MCF 10A (cell line): Measurements from ENCODE around the gene TINAG. TPM values are rescaled to one million over a fixed set of nuclear protein-coding genes. Genes with fewer than 3 reads are reported as not detected.

Experiments
- Bru-seq: library from RNA; stranded (reverse); fragments of 400-500 nt; gene quantifications from one replicate; lab custom pipeline; 2021; lab: Mats Ljungman, UMichigan
- BruChase-seq, 2 experiments: library from RNA; stranded (reverse); fragments of 400-500 nt; gene quantifications; one replicate each; lab custom pipeline; 2021; lab: Mats Ljungman, UMichigan
- BruUV-seq: library from RNA; stranded (reverse); fragments of 400-500 nt; replicated peaks from 2 replicates; lab custom pipeline; 2021; lab: Mats Ljungman, UMichigan
- CTCF ChIA-PET: fragments of 300-600 bp; sonication (Branson Sonifier 250); formaldehyde crosslinking; extraction: SDS; loops from one replicate; lab custom pipeline; 2021; ENCODE audit warnings: antibody characterized with exemption, inconsistent platforms; lab: Yijun Ruan, JAX
- POLR2A ChIA-PET: fragments of 300-600, 350-650 bp; sonication (Branson Sonifier 250); formaldehyde crosslinking; extraction: SDS; loops from one replicate; lab custom pipeline; 2020; ENCODE audit warnings: antibody characterized with exemption, inconsistent platforms; lab: Yijun Ruan, JAX
- DNase-seq: peaks from one replicate; pipeline ENCODE4 v3.0.0-alpha.2; 2018; ENCODE audit not compliant: unreplicated experiment
- H3K27ac Mint-ChIP-seq: one replicate; pipeline ENCODE4 v1.8.0; 2022; ENCODE audit warnings: mild to moderate bottlenecking, low read depth, mixed read lengths; ENCODE audit not compliant: unreplicated experiment
- H3K27me3 Mint-ChIP-seq: one replicate; pipeline ENCODE4 v1.8.0; 2022; ENCODE audit warnings: mixed read lengths; ENCODE audit not compliant: insufficient read depth, unreplicated experiment
- H3K36me3 Mint-ChIP-seq: one replicate; pipeline ENCODE4 v1.8.0; 2022; ENCODE audit warnings: mild to moderate bottlenecking, moderate library complexity, mixed read lengths; ENCODE audit not compliant: insufficient read depth, unreplicated experiment
- H3K4me1 Mint-ChIP-seq: one replicate; pipeline ENCODE4 v1.8.0; 2022; ENCODE audit warnings: mixed read lengths; ENCODE audit not compliant: insufficient read depth, unreplicated experiment
- H3K4me3 Mint-ChIP-seq: one replicate; pipeline ENCODE4 v1.8.0; 2022; ENCODE audit warnings: mild to moderate bottlenecking, moderate library complexity, mixed read lengths; ENCODE audit not compliant: unreplicated experiment
- H3K9me3 Mint-ChIP-seq: one replicate; pipeline ENCODE4 v1.8.0; 2022; ENCODE audit warnings: mixed read lengths; ENCODE audit not compliant: unreplicated experiment
- intact Hi-C: fragments of 100-400 bp; cut with micrococcal nuclease; formaldehyde crosslinking; loops from 2 replicates; pipeline ENCODE4 v1.14.1; 2022
- long read RNA-seq: library from polyadenylated mRNA; stranded (forward); transcript quantifications from one replicate; pipeline ENCODE4 v2.0.0, GENCODE V29; 2022
- total RNA-seq: library from RNA; stranded (reverse); gene quantifications from 2 replicates; pipeline ENCODE4 v1.2.3, GENCODE V29; 2022
- TF ChIP-seq, protein P1 (sequence below): fragments of 200-600 bp; IDR thresholded peaks from one replicate; pipeline ENCODE4 v1.8.0; 2022; ENCODE audit warnings: antibody characterized with exemption, mild to moderate bottlenecking; ENCODE audit not compliant: unreplicated experiment

TINAG gene, protein sequence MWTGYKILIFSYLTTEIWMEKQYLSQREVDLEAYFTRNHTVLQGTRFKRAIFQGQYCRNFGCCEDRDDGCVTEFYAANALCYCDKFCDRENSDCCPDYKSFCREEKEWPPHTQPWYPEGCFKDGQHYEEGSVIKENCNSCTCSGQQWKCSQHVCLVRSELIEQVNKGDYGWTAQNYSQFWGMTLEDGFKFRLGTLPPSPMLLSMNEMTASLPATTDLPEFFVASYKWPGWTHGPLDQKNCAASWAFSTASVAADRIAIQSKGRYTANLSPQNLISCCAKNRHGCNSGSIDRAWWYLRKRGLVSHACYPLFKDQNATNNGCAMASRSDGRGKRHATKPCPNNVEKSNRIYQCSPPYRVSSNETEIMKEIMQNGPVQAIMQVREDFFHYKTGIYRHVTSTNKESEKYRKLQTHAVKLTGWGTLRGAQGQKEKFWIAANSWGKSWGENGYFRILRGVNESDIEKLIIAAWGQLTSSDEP
- total RNA-seq (not detected in 2 replicates), Bru-seq, nascent RNA (not detected), BruChase-seq, experiment 1, labeled RNA remaining after a 6-hour chase (not detected), BruChase-seq, experiment 2, labeled RNA remaining after a 2-hour chase (percentile 3 among the genes with signal in this experiment)
- long read RNA-seq, result 0 reads

DNA sequence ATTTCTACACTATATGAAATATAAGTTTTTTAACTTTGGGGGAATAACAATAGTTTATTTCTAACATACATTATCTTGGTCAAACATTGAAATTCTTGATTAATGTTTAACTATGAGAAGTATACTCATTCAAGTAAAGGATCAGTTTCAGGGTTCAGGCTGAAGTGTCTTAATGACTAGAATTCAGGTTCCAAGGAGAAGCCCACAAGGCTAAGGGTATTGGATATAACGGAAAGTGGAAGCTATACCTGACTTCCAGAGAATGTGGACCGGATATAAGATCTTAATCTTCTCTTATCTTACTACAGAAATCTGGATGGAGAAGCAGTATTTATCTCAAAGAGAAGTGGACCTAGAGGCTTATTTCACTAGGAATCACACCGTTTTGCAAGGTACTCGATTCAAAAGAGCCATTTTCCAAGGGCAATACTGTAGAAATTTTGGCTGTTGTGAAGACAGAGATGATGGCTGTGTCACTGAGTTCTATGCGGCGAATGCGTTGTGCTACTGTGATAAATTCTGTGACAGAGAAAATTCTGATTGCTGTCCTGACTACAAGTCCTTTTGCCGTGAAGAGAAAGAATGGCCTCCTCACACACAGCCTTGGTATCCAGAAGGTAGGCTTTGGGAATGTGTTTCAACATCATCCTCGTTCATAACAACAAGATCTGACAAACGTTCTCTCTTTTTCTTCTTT is at the start of gene TINAG:
Gene TINAG (plus strand): TSS at position 153 of the 697 bp plus-strand sequence. CDS start 110 bp downstream, at position 263.
- BruUV-seq, result no TSS peak
- Mint-ChIP-seq H3K4me3 (no peak within 1 kb of the TSS), H3K36me3 (no peaks in the 10 kb centered on the region), H3K27ac (no peak within 1 kb of the TSS), H3K9me3 (no peaks in the 10 kb centered on the region), H3K27me3 (no peaks in the 10 kb centered on the region), H3K4me1 (no peaks in the 10 kb centered on the region)
- ChIA-PET CTCF (no interaction called here), POLR2A (no interaction called here)
- no peak for DNase-seq
- TF ChIP-seq, protein P1, sequence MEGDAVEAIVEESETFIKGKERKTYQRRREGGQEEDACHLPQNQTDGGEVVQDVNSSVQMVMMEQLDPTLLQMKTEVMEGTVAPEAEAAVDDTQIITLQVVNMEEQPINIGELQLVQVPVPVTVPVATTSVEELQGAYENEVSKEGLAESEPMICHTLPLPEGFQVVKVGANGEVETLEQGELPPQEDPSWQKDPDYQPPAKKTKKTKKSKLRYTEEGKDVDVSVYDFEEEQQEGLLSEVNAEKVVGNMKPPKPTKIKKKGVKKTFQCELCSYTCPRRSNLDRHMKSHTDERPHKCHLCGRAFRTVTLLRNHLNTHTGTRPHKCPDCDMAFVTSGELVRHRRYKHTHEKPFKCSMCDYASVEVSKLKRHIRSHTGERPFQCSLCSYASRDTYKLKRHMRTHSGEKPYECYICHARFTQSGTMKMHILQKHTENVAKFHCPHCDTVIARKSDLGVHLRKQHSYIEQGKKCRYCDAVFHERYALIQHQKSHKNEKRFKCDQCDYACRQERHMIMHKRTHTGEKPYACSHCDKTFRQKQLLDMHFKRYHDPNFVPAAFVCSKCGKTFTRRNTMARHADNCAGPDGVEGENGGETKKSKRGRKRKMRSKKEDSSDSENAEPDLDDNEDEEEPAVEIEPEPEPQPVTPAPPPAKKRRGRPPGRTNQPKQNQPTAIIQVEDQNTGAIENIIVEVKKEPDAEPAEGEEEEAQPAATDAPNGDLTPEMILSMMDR, result no peak
- intact Hi-C loops, result no loop called here

DNA sequence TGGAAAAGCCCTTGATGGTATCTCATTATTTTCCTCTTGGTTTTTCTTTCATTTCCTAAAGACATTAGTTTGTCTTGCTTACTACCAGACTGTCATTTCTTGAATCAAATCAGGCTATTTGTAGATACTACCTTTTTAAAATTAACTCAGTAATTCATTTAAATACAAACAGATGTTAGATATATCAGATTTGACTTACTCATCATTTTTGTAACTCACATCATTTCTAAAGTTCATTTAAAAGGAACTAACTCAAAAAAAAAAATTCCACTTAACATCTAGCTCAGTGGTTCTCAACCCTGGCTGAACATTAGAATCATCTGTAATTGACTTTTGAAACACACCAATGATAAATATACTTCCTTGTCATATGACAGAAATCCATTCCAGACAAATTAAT is 48.2 kb upstream of the TINAG start:
- H3K9me3 Mint-ChIP-seq, result no peaks in the 10 kb centered on the region
- intact Hi-C loops, result no loop called here
- BruUV-seq, result no TSS peak
- H3K4me3 Mint-ChIP-seq, result no peak overlapping the region
- H3K4me1 Mint-ChIP-seq, result no peaks in the 10 kb centered on the region
- H3K27me3 Mint-ChIP-seq, result no peaks in the 10 kb centered on the region
- ChIA-PET CTCF (no interaction called here), POLR2A (no interaction called here)
- H3K27ac Mint-ChIP-seq, result no peak overlapping the region
- H3K36me3 Mint-ChIP-seq, result no peaks in the 10 kb centered on the region
- TF ChIP-seq, protein P1, result no peak
- DNase-seq, result no peak

DNA sequence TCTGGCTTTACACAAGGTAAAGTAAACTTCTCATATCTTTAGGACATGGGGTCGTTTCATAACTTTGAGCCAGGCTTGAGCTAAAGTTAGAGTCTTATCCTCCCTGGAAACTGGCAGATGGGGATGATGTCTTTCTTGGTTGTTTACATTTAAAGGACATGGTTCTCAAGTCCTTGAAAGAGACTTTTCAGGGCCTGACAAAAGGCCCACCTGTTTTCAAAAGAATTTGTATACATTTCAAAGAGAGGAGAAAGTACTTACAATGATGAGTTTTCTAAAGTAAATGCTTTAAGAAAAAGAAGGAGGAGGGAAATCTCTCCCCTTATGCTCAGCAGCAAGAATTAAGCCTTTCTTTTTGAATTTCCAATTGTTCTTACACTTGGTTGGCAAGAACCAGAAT is 45.7 kb upstream of the TINAG start:
- DNase-seq, result no peak
- TF ChIP-seq, protein P1, result no peak
- ChIA-PET CTCF (no interaction called here), POLR2A (no interaction called here)
- Mint-ChIP-seq H3K4me3 (no peak overlapping the region), H3K36me3 (no peaks in the 10 kb centered on the region), H3K27ac (no peak overlapping the region), H3K4me1 (no peaks in the 10 kb centered on the region), H3K9me3 (no peaks in the 10 kb centered on the region), H3K27me3 (no peaks in the 10 kb centered on the region)
- intact Hi-C loops, result no loop called here
- no TSS peak for BruUV-seq

DNA sequence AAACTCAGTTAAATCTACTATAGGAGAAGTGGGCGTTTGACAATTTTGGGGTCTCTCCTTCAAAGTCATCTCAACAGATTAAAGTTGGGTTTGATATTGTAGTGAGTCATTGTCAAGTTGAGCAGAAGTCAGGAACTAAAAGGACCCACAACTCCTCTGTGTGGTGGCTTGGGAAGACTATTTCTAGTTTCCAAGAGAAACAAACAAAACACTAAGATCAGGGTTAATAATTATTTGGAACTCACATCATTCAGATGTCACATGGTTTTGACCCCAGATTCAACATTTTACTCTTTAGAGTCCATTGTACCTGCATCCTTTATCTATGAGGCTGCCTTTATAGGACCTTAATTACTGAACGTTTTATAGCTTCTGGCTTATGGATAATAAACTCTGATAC is 45.3 kb upstream of the TINAG start:
- no peaks in the 10 kb centered on the region for H3K4me1 Mint-ChIP-seq
- BruUV-seq, result no TSS peak
- no peak overlapping the region for H3K4me3 Mint-ChIP-seq
- H3K36me3 Mint-ChIP-seq, result no peaks in the 10 kb centered on the region
- intact Hi-C loops, result no loop called here
- POLR2A ChIA-PET, result no interaction called here
- H3K27ac Mint-ChIP-seq, result no peak overlapping the region
- H3K27me3 Mint-ChIP-seq, result no peaks in the 10 kb centered on the region
- no peaks in the 10 kb centered on the region for H3K9me3 Mint-ChIP-seq
- DNase-seq, result no peak
- TF ChIP-seq, protein P1, result no peak
- CTCF ChIA-PET, result interaction anchor here (2.2 kb wide), 1 partner anchor 10 kb away, joined by 5 read pairs; no protein-coding TSS in a partner anchor
